Astrocyte (in vitro differentiated cells and primary cell): ENCODE measurements around the gene CBFA2T2.
"Not testable (repeated sequence)": the region's sequence is repeated elsewhere in the genome, so short reads cannot be mapped to it uniquely, and the experiment has no call there.

ENCODE experiments used
- EZH2 ChIP-seq: IDR thresholded peaks from 2 replicates; pipeline ENCODE4 v1.6.1; 2012; ENCODE audit warnings: mild to moderate bottlenecking, low read length, inconsistent platforms; ENCODE audit not compliant: insufficient read depth
- TF ChIP-seq, protein P1 (sequence below): IDR thresholded peaks from 2 replicates; pipeline ENCODE4 v1.5.1; 2011; ENCODE audit warnings: low read depth, mild to moderate bottlenecking, inconsistent platforms, low read length, moderate library complexity; ENCODE audit not compliant: insufficient read depth

DNA sequence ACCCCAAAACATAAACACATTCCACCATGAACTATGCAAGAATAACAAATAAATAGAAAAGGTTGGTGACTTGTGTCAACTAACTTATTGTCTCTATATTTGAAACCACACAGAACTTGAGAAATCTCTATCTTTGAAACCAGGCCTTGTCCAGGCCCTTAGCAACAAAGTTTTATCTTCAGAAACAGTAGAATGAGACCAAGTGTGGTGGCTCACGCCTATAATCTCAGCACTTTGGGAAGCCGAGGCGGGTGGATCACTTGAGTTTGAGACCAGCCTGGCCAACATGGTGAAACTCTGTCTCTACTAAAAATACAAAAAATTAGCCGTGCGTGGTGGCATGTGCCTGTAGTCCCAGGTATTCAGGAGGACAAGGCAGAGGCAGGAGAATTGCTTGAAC lies 6.7 kb upstream of the CBFA2T2 start:
- TF ChIP-seq EZH2, result not testable (repeated sequence)
- TF ChIP-seq, protein P1, sequence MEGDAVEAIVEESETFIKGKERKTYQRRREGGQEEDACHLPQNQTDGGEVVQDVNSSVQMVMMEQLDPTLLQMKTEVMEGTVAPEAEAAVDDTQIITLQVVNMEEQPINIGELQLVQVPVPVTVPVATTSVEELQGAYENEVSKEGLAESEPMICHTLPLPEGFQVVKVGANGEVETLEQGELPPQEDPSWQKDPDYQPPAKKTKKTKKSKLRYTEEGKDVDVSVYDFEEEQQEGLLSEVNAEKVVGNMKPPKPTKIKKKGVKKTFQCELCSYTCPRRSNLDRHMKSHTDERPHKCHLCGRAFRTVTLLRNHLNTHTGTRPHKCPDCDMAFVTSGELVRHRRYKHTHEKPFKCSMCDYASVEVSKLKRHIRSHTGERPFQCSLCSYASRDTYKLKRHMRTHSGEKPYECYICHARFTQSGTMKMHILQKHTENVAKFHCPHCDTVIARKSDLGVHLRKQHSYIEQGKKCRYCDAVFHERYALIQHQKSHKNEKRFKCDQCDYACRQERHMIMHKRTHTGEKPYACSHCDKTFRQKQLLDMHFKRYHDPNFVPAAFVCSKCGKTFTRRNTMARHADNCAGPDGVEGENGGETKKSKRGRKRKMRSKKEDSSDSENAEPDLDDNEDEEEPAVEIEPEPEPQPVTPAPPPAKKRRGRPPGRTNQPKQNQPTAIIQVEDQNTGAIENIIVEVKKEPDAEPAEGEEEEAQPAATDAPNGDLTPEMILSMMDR, result not testable (repeated sequence)
